Calu3 (cell line): ENCODE measurements around the gene CDC45. TPM values are rescaled to one million over a fixed set of nuclear protein-coding genes. Genes with fewer than 3 reads are reported as not detected.
"Not testable (repeated sequence)": the region's sequence is repeated elsewhere in the genome, so short reads cannot be mapped to it uniquely, and the experiment has no call there.

Experiments used
- BruUV-seq: library from RNA; stranded (reverse); fragments of 400-500 nt; replicated peaks from 2 replicates; lab custom pipeline; 2021; lab: Mats Ljungman, UMichigan
- CTCF ChIA-PET: fragments of 300-600 bp; sonication (Branson Sonifier 250); formaldehyde crosslinking; loops from one replicate; lab custom pipeline; 2022; ENCODE audit warnings: antibody characterized with exemption; lab: Charles Lee
- DNase-seq: peaks from one replicate; pipeline ENCODE4 v3.0.0; 2022
- H3K27ac Mint-ChIP-seq: one replicate; pipeline ENCODE4 v1.8.0; 2022; ENCODE audit warnings: mixed read lengths; ENCODE audit not compliant: unreplicated experiment
- H3K27me3 Mint-ChIP-seq: one replicate; pipeline ENCODE4 v1.8.0; 2022; ENCODE audit warnings: mixed read lengths; ENCODE audit not compliant: unreplicated experiment
- H3K36me3 Mint-ChIP-seq: one replicate; pipeline ENCODE4 v1.8.0; 2022; ENCODE audit warnings: mild to moderate bottlenecking, moderate library complexity, mixed read lengths; ENCODE audit not compliant: insufficient read depth, unreplicated experiment
- H3K4me1 Mint-ChIP-seq: one replicate; pipeline ENCODE4 v1.8.0; 2022; ENCODE audit warnings: mild to moderate bottlenecking, low read depth, mixed read lengths; ENCODE audit not compliant: unreplicated experiment
- H3K4me3 Mint-ChIP-seq: one replicate; pipeline ENCODE4 v1.8.0; 2022; ENCODE audit warnings: mild to moderate bottlenecking, low read depth, moderate library complexity, mixed read lengths; ENCODE audit not compliant: unreplicated experiment
- H3K9me3 Mint-ChIP-seq: one replicate; pipeline ENCODE4 v1.8.0; 2022; ENCODE audit warnings: low read depth, mixed read lengths; ENCODE audit not compliant: unreplicated experiment
- intact Hi-C: fragments of 100-400 bp; cut with micrococcal nuclease; formaldehyde crosslinking; loops from one replicate; pipeline ENCODE4 v1.10.0; 2022; ENCODE audit not compliant: unreplicated experiment
- total RNA-seq: library from RNA; stranded (reverse); gene quantifications from 2 replicates; pipeline ENCODE4 v1.2.3, GENCODE V29; 2022
- TF ChIP-seq, protein P1 (sequence below): fragments of 200-600 bp; IDR thresholded peaks from one replicate; pipeline ENCODE4 v1.8.0; 2022; ENCODE audit warnings: antibody characterized with exemption; ENCODE audit not compliant: unreplicated experiment

CDC45 gene
- total RNA-seq, 1 experiment from 2014 or later: 45.0 TPM

DNA sequence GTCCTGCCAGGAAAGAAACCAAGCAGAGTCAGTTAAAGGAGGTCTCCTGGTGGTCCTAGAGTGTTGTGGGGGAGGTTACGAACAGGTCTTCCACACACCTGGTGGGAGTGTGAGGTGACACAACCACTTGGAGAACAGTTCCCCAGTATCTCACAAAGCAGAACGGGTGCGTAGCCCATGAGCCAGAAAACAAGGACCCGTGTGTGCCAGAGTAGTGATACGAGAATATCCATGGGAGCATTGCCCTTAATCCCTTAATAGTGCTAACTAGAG is 66.2 kb downstream of the CDC45 start:
- Mint-ChIP-seq H3K36me3 (peaks cover 5% of the 10 kb centered on the region), H3K4me1 (no peaks in the 10 kb centered on the region), H3K27ac (no peak overlapping the region), H3K27me3 (peaks cover 61% of the 10 kb centered on the region), H3K9me3 (no peaks in the 10 kb centered on the region), H3K4me3 (no peak overlapping the region)
- CTCF ChIA-PET: no interaction called here
- no peak for DNase-seq
- intact Hi-C loops: no loop called here
- BruUV-seq: no TSS peak
- TF ChIP-seq, protein P1, sequence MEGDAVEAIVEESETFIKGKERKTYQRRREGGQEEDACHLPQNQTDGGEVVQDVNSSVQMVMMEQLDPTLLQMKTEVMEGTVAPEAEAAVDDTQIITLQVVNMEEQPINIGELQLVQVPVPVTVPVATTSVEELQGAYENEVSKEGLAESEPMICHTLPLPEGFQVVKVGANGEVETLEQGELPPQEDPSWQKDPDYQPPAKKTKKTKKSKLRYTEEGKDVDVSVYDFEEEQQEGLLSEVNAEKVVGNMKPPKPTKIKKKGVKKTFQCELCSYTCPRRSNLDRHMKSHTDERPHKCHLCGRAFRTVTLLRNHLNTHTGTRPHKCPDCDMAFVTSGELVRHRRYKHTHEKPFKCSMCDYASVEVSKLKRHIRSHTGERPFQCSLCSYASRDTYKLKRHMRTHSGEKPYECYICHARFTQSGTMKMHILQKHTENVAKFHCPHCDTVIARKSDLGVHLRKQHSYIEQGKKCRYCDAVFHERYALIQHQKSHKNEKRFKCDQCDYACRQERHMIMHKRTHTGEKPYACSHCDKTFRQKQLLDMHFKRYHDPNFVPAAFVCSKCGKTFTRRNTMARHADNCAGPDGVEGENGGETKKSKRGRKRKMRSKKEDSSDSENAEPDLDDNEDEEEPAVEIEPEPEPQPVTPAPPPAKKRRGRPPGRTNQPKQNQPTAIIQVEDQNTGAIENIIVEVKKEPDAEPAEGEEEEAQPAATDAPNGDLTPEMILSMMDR: no peak

GRCh38 chr22:19546680-19547079 is 67.0 kb downstream of the CDC45 start:
- DNase-seq: no peak
- Mint-ChIP-seq H3K36me3 (peaks cover 5% of the 10 kb centered on the region), H3K9me3 (no peaks in the 10 kb centered on the region), H3K27ac (no peak overlapping the region), H3K4me3 (no peak overlapping the region), H3K27me3 (peaks cover 59% of the 10 kb centered on the region), H3K4me1 (no peaks in the 10 kb centered on the region)
- CTCF ChIA-PET: no interaction called here
- BruUV-seq: no TSS peak
- intact Hi-C loops: no loop called here
- TF ChIP-seq, protein P1: no peak

- CTCF ChIA-PET: no interaction called here
- intact Hi-C loops: no loop called here
- Mint-ChIP-seq H3K4me1 (no peaks in the 10 kb centered on the region), H3K27ac (no peak overlapping the region), H3K4me3 (no peak overlapping the region), H3K9me3 (no peaks in the 10 kb centered on the region), H3K36me3 (peaks cover 5% of the 10 kb centered on the region), H3K27me3 (peaks cover 56% of the 10 kb centered on the region)
- no peak for DNase-seq
- no TSS peak for BruUV-seq
- TF ChIP-seq, protein P1: no peak
Measured at GRCh38 chr22:19547620-19548019, 67.9 kb downstream of the CDC45 start.

- H3K4me1 Mint-ChIP-seq, DNase-seq, H3K27ac Mint-ChIP-seq, intact Hi-C loops, H3K9me3 Mint-ChIP-seq, H3K4me3 Mint-ChIP-seq, H3K36me3 Mint-ChIP-seq, BruUV-seq: not testable (repeated sequence)
- peaks cover 49% of the 10 kb centered on the region for H3K27me3 Mint-ChIP-seq
- CTCF ChIA-PET: interaction anchor here (0.7 kb wide), 1 partner anchor 164 kb away, joined by 4 read pairs; no protein-coding TSS in a partner anchor
Measured at GRCh38 chr22:19548427-19548826, 68.7 kb downstream of the CDC45 start.

GRCh38 chr22:19548964-19549363 is 69.2 kb downstream of the CDC45 start:
- Mint-ChIP-seq H3K36me3 (peaks cover 5% of the 10 kb centered on the region), H3K4me3 (no peak overlapping the region), H3K9me3 (no peaks in the 10 kb centered on the region), H3K27me3 (peaks cover 43% of the 10 kb centered on the region), H3K4me1 (no peaks in the 10 kb centered on the region), H3K27ac (no peak overlapping the region)
- no TSS peak for BruUV-seq
- TF ChIP-seq, protein P1: no peak
- CTCF ChIA-PET: no interaction called here
- DNase-seq: no peak
- intact Hi-C loops: no loop called here
